Nephron progenitor cell (in vitro differentiated cells): ENCODE measurements around the gene MMP28.

Experiments
- DNase-seq: peaks from one replicate; pipeline ENCODE4 v3.0.0; 2021
- H3K27ac Mint-ChIP-seq: 2 replicates; pipeline ENCODE4 v1.8.0; 2021; ENCODE audit warnings: mild to moderate bottlenecking, moderate library complexity, mixed read lengths
- H3K27me3 Mint-ChIP-seq: 2 replicates; pipeline ENCODE4 v1.8.0; 2021; ENCODE audit warnings: mild to moderate bottlenecking, low read depth, mixed read lengths; ENCODE audit not compliant: poor library complexity
- H3K36me3 Mint-ChIP-seq: 2 replicates; pipeline ENCODE4 v1.8.0; 2021; ENCODE audit warnings: low read depth, mixed read lengths
- H3K4me1 Mint-ChIP-seq: 2 replicates; pipeline ENCODE4 v1.8.0; 2021; ENCODE audit warnings: mixed read lengths
- H3K4me3 Mint-ChIP-seq: 2 replicates; pipeline ENCODE4 v1.8.0; 2021; ENCODE audit warnings: mild to moderate bottlenecking, moderate library complexity, mixed read lengths
- H3K9me3 Mint-ChIP-seq: 2 replicates; pipeline ENCODE4 v1.8.0; 2021; ENCODE audit warnings: mild to moderate bottlenecking, moderate library complexity, mixed read lengths
- CTCF ChIP-seq: fragments of 200-600 bp; sonication (generic); IDR thresholded peaks from 2 replicates; pipeline ENCODE4 v1.5.0; 2021; ENCODE audit warnings: antibody characterized with exemption

MMP28 gene

GRCh38 chr17:35732806-35733136, 62.7 kb downstream of the MMP28 start:
- no peak for TF ChIP-seq CTCF
- no peak for DNase-seq
- H3K27ac Mint-ChIP-seq, result no peak overlapping the region
- peaks cover 47% of the 10 kb centered on the region for H3K4me1 Mint-ChIP-seq
- peaks cover 11% of the 10 kb centered on the region for H3K27me3 Mint-ChIP-seq
- peaks cover 5% of the 10 kb centered on the region for H3K36me3 Mint-ChIP-seq
- no peaks in the 10 kb centered on the region for H3K9me3 Mint-ChIP-seq
- H3K4me3 Mint-ChIP-seq, result peak overlapping the region; percentile 92

- H3K27me3 Mint-ChIP-seq, result peaks cover 11% of the 10 kb centered on the region
- H3K4me3 Mint-ChIP-seq, result peak overlapping the region; percentile 92
- peak overlapping the region; percentile 77 for H3K27ac Mint-ChIP-seq
- peak; percentile 65 for DNase-seq
- peaks cover 53% of the 10 kb centered on the region for H3K4me1 Mint-ChIP-seq
- H3K36me3 Mint-ChIP-seq, result peaks cover 1% of the 10 kb centered on the region
- no peak for TF ChIP-seq CTCF
- H3K9me3 Mint-ChIP-seq, result no peaks in the 10 kb centered on the region
These were observed 63.3 kb downstream of the MMP28 start for GRCh38 chr17:35731917-35732805.

GRCh38 chr17:35731239-35731916, 64.1 kb downstream of the MMP28 start, which contains the start of gene RASL10B:
RASL10B (plus strand) TSS chr17:35731639; CDS start chr17:35735185, 3,546 bp downstream.
- peak within 1 kb of the TSS; percentile 92 for H3K4me3 Mint-ChIP-seq
- H3K9me3 Mint-ChIP-seq, result no peaks in the 10 kb centered on the region
- no peaks in the 10 kb centered on the region for H3K36me3 Mint-ChIP-seq
- H3K27me3 Mint-ChIP-seq, result peaks cover 11% of the 10 kb centered on the region
- peaks cover 61% of the 10 kb centered on the region for H3K4me1 Mint-ChIP-seq
- DNase-seq, result peak; percentile 82
- H3K27ac Mint-ChIP-seq, result peak within 1 kb of the TSS; percentile 77
- no peak for TF ChIP-seq CTCF

- H3K4me3 Mint-ChIP-seq, result peak overlapping the region; percentile 78
These were observed 64.9 kb downstream of the MMP28 start for GRCh38 chr17:35730400-35731005.

DNA sequence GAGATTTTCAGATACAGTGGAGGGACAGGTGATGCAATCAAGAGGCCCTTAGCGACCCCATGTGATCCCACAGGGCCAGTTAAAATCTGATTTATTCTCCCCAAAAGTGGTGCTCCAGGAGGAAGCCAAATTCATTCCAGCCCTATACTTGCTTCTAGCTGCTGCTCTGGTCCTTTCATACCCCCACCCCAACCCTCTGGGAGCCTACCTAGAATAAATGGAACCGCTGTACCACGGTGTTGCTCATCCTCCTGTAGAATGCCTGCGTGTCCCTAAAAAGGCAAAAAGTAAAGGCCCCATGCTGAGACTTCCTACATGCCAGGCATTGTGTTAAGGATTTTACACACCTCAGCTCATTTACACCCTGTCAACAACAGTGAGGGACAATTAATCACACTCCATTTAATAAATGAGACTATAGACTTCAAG, 66.0 kb downstream of the MMP28 start:
- Mint-ChIP-seq H3K27ac (no peak overlapping the region), H3K4me3 (peak overlapping the region; percentile 25), H3K36me3 (peaks cover 11% of the 10 kb centered on the region), H3K4me1 (peaks cover 80% of the 10 kb centered on the region), H3K9me3 (no peaks in the 10 kb centered on the region), H3K27me3 (peaks cover 3% of the 10 kb centered on the region)
- no peak for DNase-seq
- no peak for TF ChIP-seq CTCF

More at GRCh38 chr17:35730400-35731005, 64.9 kb downstream of the MMP28 start:
- Mint-ChIP-seq H3K27me3 (peaks cover 8% of the 10 kb centered on the region), H3K4me1 (peaks cover 69% of the 10 kb centered on the region), H3K36me3 (peaks cover under 1% of the 10 kb centered on the region), H3K27ac (no peak overlapping the region), H3K9me3 (no peaks in the 10 kb centered on the region)
- DNase-seq, result no peak
- TF ChIP-seq CTCF, result no peak
